PFSK-1 (cell line): ENCODE data around the gene IL12RB1.

Experiments
- POLR2AphosphoS5 ChIP-seq: IDR thresholded peaks from 2 replicates; pipeline ENCODE4 v1.6.1; 2012; ENCODE audit warnings: low read depth, mild to moderate bottlenecking, control low read depth, low read length, moderate library complexity
- SIN3A ChIP-seq: IDR thresholded peaks from 2 replicates; pipeline ENCODE4 v1.6.1; 2012; ENCODE audit warnings: mild to moderate bottlenecking, low read length, moderate library complexity, borderline replicate concordance; ENCODE audit not compliant: insufficient read depth
- TAF1 ChIP-seq: IDR thresholded peaks from 2 replicates; pipeline ENCODE4 v1.6.1; 2012; ENCODE audit warnings: low read length, control low read depth, borderline replicate concordance; ENCODE audit not compliant: insufficient read depth

DNA sequence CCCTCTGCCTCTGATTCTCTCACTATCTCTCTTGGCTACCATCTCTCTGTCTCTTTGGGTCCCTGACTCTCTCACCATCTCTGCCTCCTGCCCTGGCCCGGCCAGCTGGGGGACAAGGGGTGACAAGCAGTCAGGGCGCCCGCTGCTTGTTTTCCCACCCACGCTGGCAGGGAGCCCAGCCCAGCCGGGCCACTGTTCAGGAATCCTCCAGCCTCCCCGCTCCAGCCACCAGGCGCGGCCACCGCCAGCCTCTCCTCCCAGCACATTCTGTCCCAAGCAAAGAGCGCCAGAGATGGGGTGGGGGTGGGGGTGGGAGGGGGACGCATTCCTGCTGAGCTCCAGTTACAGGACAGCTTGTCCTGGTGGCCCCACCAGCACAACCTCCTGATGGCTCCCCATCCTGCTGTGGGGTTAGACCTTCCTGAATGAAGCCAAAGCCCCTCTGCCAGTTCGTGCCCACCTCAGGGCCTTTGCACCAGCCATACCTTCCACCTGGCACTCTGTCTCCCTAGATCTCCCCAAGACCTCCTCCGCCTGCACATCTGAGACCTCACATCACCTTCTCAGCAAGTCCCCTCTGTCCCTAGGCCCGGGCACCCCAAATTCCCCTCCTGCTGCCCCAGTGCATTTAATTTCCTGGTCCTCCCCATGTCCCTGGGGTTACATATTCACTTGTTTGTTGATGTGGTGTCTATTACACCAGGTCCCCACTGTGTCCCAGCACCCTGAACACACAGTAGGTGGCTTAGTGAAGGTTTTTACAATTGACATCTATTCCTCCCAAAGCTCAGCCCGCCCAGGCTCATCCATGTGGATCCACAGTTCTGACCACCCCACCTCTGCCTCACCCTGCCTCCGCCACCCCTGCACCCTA, 66.3 kb downstream of the IL12RB1 start:
- TF ChIP-seq SIN3A (no peak), TAF1 (no peak), POLR2AphosphoS5 (no peak)
